Loucy (cell line): Measurements from ENCODE around the gene AGAP1.

Experiments
- EZH2phosphoT487 ChIP-seq: fragments of 200-600 bp; IDR thresholded peaks from 2 replicates; pipeline ENCODE4 v1.6.1; 2018; ENCODE audit warnings: antibody characterized with exemption, mild to moderate bottlenecking, moderate library complexity, borderline replicate concordance
- TF ChIP-seq, protein P1 (sequence below): fragments of 200-600 bp; sonication (generic); conservative IDR thresholded peaks from 2 replicates; pipeline ENCODE4 v1.5.1; 2014; ENCODE audit warnings: mild to moderate bottlenecking, antibody characterized with exemption, low read length

- TF ChIP-seq, protein P1, sequence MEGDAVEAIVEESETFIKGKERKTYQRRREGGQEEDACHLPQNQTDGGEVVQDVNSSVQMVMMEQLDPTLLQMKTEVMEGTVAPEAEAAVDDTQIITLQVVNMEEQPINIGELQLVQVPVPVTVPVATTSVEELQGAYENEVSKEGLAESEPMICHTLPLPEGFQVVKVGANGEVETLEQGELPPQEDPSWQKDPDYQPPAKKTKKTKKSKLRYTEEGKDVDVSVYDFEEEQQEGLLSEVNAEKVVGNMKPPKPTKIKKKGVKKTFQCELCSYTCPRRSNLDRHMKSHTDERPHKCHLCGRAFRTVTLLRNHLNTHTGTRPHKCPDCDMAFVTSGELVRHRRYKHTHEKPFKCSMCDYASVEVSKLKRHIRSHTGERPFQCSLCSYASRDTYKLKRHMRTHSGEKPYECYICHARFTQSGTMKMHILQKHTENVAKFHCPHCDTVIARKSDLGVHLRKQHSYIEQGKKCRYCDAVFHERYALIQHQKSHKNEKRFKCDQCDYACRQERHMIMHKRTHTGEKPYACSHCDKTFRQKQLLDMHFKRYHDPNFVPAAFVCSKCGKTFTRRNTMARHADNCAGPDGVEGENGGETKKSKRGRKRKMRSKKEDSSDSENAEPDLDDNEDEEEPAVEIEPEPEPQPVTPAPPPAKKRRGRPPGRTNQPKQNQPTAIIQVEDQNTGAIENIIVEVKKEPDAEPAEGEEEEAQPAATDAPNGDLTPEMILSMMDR: no peak
- TF ChIP-seq EZH2phosphoT487: no peak
These were observed 356.4 kb downstream of the AGAP1 start for GRCh38 chr2:235850289-235850688.
